LoVo (cell line): ENCODE data around the gene SYPL2.
A peak's percentile ranks its signal among the peaks of the same experiment; 100 is the strongest.

Experiments
- DNase-seq: peaks from one replicate; pipeline ENCODE4 v3.0.0-alpha.2; 2016; ENCODE audit warnings: low spot score

The SYPL2 gene

DNA sequence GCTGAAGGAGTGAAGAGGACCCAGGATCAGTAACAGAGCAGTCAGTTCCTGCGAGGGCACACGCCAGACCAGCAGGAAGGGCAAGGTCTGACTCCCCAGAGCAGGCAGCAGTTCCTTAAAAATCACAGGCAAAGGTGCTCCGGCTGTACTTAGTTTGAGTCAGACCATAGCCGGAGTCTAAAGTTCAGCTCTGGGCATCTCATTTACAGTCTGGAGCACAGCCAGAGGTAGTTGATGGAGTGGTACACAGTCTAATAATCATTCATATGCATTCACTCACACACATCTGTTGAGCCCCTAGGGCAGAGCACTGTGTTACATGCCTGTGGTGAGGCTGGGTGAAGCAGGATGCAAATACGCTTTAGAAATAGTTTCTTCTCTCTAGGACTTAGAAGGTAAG, 50.5 kb downstream of the SYPL2 start:
- peak; percentile 54 for DNase-seq

DNA sequence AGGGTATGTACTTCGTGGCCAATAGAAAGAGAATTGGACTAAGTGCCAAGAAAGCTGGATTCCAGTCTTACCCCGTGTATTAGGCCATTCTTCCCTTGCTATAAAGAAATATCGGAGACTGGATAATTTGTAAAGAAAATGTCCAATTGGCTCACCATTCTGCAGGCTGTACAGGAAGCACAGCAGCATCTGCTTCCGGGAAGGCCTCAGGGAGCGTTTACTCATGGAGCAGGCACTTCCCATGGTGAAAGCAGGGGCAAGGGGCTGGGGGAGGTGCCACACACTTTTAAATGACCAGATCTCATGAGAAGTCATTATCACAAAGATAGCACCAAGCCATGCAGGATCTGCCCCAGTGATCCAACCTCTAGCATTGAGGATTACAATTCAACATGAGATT, 51.0 kb downstream of the SYPL2 start:
- no peak for DNase-seq

DNA sequence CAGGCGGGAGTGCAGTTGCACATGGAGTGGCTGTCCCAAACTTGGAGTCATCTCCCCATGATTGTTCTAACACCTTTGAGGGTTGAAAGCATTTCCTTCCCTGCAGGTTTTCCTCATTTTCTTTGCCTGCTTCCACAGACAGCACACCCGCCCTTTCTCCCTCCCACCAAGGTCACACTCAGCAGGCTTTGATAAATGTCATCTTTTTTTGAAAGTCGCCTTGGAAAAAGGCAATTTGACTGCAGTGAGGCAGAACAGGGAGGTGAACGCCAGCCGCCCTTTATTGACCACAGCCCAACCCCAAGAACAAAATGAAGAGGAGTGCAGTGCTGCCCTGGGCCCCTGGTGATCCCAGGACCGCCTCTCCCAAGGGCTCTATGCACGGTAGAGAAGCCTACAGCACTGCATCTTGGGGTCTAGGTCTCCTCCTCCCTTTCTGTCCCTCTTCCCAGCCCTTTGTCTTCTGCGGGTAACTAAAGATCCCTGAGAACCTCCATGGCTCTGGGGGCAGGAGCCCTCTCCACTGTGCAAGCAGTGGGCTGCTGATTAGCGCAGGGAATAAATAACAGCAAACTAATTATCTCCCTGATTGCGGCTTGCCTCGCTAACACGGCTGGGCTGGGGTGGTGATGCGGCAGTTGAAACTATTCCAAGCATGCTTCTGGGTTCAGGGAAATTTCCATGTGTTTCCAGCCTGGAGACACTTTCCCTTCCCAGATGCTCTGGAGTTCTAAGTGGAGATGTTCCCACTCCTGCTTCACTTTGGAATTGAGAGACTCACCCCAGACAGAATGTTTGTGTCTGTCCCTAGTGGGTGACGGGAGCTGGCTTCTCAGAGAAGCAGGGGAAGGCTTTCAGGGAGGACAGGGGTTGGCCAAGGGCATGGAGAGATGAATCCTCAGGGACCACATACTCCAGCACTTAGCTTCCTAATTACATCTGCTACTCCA, 54.9 kb downstream of the SYPL2 start:
- DNase-seq = no peak

GRCh38 chr1:109522026-109522425, 55.7 kb downstream of the SYPL2 start:
- DNase-seq = no peak

GRCh38 chr1:109523706-109524105, 57.4 kb downstream of the SYPL2 start:
- no peak for DNase-seq

DNA sequence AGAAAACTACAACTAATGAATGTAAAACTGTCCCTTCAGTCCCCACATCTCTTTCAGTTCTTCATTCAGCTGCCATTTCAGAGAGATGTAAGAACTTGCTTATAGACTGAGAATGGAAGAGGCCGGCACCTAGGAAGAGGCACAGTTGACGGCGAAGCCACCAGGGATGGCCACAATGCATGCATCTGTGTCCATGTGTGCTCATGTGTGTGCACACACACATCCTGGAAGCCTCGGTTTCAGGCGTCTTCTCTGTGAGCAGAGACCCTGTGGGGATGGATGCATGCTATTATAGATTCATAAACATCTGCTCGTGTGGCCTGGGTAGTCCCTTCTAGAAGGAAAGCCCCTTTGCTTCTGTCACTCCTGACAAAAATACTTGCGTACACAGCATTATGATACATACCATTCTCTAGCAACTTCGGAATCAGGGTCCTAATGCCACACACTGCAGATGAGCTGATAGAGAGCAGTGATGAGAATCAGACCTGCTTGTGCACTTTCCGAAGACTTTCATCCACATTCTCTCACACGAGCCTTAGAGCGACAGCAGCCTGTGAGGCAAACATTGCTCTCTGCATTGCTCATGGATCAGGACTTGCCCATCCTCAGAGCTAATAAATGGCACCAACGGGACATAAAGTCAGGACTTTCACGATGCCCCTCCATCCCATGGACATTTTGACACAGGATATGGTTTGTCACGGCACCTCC, 60.9 kb downstream of the SYPL2 start:
- DNase-seq = no peak

DNA sequence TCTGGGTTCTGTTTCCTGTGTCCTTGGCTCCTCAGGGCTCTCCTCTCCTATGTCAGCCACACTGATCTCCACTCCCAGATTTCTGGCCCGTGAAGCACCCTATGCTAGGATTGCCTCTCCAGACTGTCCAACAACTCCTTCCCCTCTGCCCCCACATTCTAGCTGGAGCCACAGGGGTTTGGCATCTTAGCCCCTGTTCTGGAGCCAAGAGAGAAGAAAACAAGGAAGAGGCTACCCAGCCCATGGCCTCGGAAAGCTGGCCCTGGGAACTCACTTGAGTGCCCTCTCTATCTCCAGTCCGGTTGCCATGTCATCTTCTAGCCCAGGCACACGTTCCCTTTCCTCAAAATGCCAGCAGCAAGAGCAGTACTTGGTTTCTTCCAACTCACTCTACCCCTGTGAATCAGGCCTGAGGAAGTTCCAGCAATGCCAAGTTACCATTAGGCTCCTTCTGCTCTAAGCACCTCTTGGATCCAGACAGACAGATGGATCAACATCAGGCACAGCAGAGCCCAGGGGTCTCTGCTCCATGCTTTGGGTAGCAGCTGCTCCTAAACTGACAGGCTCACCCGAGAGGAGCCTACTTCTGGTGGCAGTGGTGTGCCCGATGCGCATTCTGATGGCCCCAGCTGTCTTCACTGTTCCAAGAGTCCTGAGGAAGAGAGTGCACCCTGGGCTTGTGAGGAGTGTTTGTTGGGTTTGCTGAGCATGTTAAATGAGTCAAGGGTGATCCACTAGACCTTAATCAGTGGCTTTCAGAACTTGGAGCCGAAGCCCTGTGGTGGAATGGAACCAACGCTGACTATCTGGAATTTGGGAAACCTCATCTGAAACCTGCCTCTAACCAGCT, 61.7 kb downstream of the SYPL2 start:
- DNase-seq = no peak

GRCh38 chr1:109528712-109529111, 62.4 kb downstream of the SYPL2 start:
- no peak for DNase-seq

- DNase-seq = no peak
Observed at GRCh38 chr1:109529881-109530456, 63.6 kb downstream of the SYPL2 start.

- no peak for DNase-seq
Observed at GRCh38 chr1:109530457-109531087, 64.2 kb downstream of the SYPL2 start.

- no peak for DNase-seq
Observed at GRCh38 chr1:109531380-109531779, 65.0 kb downstream of the SYPL2 start.
